Esophagus muscularis mucosa (tissue), 4 donors: ENCODE data around the gene MED25. TPM values are rescaled to one million over a fixed set of nuclear protein-coding genes. Genes with fewer than 3 reads are reported as not detected.

Source experiments
- DNase-seq: peaks from one replicate; pipeline ENCODE4 v3.0.0-alpha.2; 2017; ENCODE audit errors: extremely low spot score
- H3K27ac ChIP-seq, 4 donors: fragments of 200-600 bp; sonication (generic); replicated peaks in 1 of 4; 1 replicate in 3 of 4; 2 replicates in 1 of 4; pipeline ENCODE4 v1.5.1; 2016 to 2019; ENCODE audit warnings: mild to moderate bottlenecking in 1 of 4
- H3K27me3 ChIP-seq, 4 donors: fragments of 200-600 bp; sonication (generic); one replicate each; pipeline versions ENCODE4 v1.5.1 to v1.6.0; 2016 to 2019
- H3K36me3 ChIP-seq, 4 donors: fragments of 200-600 bp; sonication (generic); one replicate each; pipeline ENCODE4 v1.5.1; 2016 to 2019
- H3K4me1 ChIP-seq, 4 donors: fragments of 200-600 bp; sonication (generic); one replicate each; pipeline ENCODE4 v1.5.1; 2016 to 2019
- H3K4me3 ChIP-seq, 4 donors: fragments of 200-600 bp; sonication (generic); 1 replicate in 2 of 4; 2 replicates in 2 of 4; pipeline ENCODE4 v1.5.1; 2016 to 2019; ENCODE audit warnings: mild to moderate bottlenecking in 4 of 4, moderate library complexity in 1 of 4
- H3K9me3 ChIP-seq, 4 donors: fragments of 200-600 bp; sonication (generic); 1 replicate in 3 of 4; 2 replicates in 1 of 4; pipeline ENCODE4 v1.5.1; 2016 to 2019
- CTCF ChIP-seq, 3 experiments: fragments of 200-600 bp in 2 of 3; fragments of 450-650 bp in 1 of 3; sonication (generic) in 2 of 3; IDR thresholded peaks; one replicate each; pipeline ENCODE4 v1.5.1; 2017 to 2019; ENCODE audit warnings: antibody characterized with exemption in 3 of 3, mild to moderate bottlenecking in 2 of 3, moderate library complexity in 1 of 3
- EP300 ChIP-seq: sonication (generic); formaldehyde crosslinking; IDR thresholded peaks from one replicate; pipeline ENCODE4 v1.6.1; 2017; ENCODE audit warnings: antibody characterized with exemption
- POLR2A ChIP-seq: fragments of 450-650 bp; IDR thresholded peaks from one replicate; pipeline ENCODE4 v1.6.1; 2017; ENCODE audit warnings: antibody characterized with exemption, moderate library complexity, mild to moderate bottlenecking, low read depth
- POLR2AphosphoS5 ChIP-seq, 2 donors: sonication (generic); formaldehyde crosslinking; IDR thresholded peaks; one replicate each; pipeline ENCODE4 v1.6.1; 2017; ENCODE audit warnings: antibody characterized with exemption in 2 of 2
- WGBS: methylation state at CpG from one replicate; pipeline ENCODE4 v1.1.5; 2018; 5-methylcytosine and 5-hydroxymethylcytosine counted together
- intact Hi-C: fragments of 100-400 bp; cut with DNase I; formaldehyde crosslinking; loops from one replicate; pipeline ENCODE4 v1.15.1; 2023
- total RNA-seq, 4 donors: library from RNA; depleted of rRNA; stranded (reverse); fragments of >200 nt; gene quantifications; one replicate each; pipeline versions ENCODE4 v1.1.0 to v1.2.1, GENCODE V29; 2016

The MED25 gene
- total RNA-seq, 4 donors from 2014 or later, result 22.5 to 36.0 (median 34.1) TPM

GRCh38 chr19:49839713-49840112 is 21.6 kb downstream of the MED25 start:
- intact Hi-C loops, result no loop called here
- peaks cover 20 to 57% (median 55%) of the 10 kb centered on the region in 4 donors for H3K36me3 ChIP-seq
- H3K4me1 ChIP-seq, result no peaks in the 10 kb centered on the region
- H3K4me3 ChIP-seq, result no peak overlapping the region
- TF ChIP-seq EP300 (no peak), CTCF (IDR thresholded peaks at IDR 0.05) (no peak), POLR2AphosphoS5 (IDR thresholded peaks at IDR 0.05) (no peak), POLR2A (no peak)
- no peaks in the 10 kb centered on the region for H3K27me3 ChIP-seq
- H3K27ac ChIP-seq, result no peak overlapping the region
- WGBS, result 88% methylated on average over 11 of the region's 11 CpGs
- DNase-seq, result no peak
- H3K9me3 ChIP-seq, result no peaks in the 10 kb centered on the region

- no peaks in the 10 kb centered on the region for H3K9me3 ChIP-seq
- no peak overlapping the region for H3K27ac ChIP-seq
- no peaks in the 10 kb centered on the region for H3K4me1 ChIP-seq
- no peak overlapping the region for H3K4me3 ChIP-seq
- intact Hi-C loops, result no loop called here
- peaks cover 14 to 51% (median 49%) of the 10 kb centered on the region in 4 donors for H3K36me3 ChIP-seq
- no peak for DNase-seq
- no peaks in the 10 kb centered on the region for H3K27me3 ChIP-seq
- WGBS, result 87% methylated on average over 11 of the region's 11 CpGs
- TF ChIP-seq POLR2AphosphoS5 (IDR thresholded peaks at IDR 0.05) (no peak), CTCF (IDR thresholded peaks at IDR 0.05) (no peak), EP300 (no peak), POLR2A (no peak)
Observed at GRCh38 chr19:49840321-49840720, 22.2 kb downstream of the MED25 start.

- peaks cover 10 to 46% (median 44%) of the 10 kb centered on the region in 4 donors for H3K36me3 ChIP-seq
- no peak for TF ChIP-seq POLR2AphosphoS5 (IDR thresholded peaks at IDR 0.05)
- DNase-seq, result no peak
- H3K9me3 ChIP-seq, result no peaks in the 10 kb centered on the region
- no peak overlapping the region for H3K27ac ChIP-seq
- 91% methylated on average over 17 of the region's 17 CpGs for WGBS
- H3K27me3 ChIP-seq, result no peaks in the 10 kb centered on the region
- intact Hi-C loops, result no loop called here
- no peak overlapping the region for H3K4me3 ChIP-seq
- H3K4me1 ChIP-seq, result no peaks in the 10 kb centered on the region
Observed at GRCh38 chr19:49840736-49841249, 22.7 kb downstream of the MED25 start.

GRCh38 chr19:49843265-49843664 is 25.2 kb downstream of the MED25 start:
- TF ChIP-seq CTCF (IDR thresholded peaks at IDR 0.05) (no peak), POLR2A (no peak), EP300 (no peak), POLR2AphosphoS5 (IDR thresholded peaks at IDR 0.05) (no peak)
- no peaks in the 10 kb centered on the region for H3K27me3 ChIP-seq
- H3K4me1 ChIP-seq, result no peaks in the 10 kb centered on the region
- peaks cover 0 to 22% (median 19%) of the 10 kb centered on the region in 4 donors for H3K36me3 ChIP-seq
- no peak overlapping the region for H3K27ac ChIP-seq
- no peak for DNase-seq
- intact Hi-C loops, result no loop called here
- H3K9me3 ChIP-seq, result no peaks in the 10 kb centered on the region
- H3K4me3 ChIP-seq, result no peak overlapping the region
- WGBS, result 84% methylated on average over 2 of the region's 3 CpGs

- intact Hi-C loops, result no loop called here
- Histone ChIP-seq H3K9me3 (no peaks in the 10 kb centered on the region), H3K36me3 (peaks cover 0 to 10% (median 8%) of the 10 kb centered on the region in 4 donors), H3K4me3 (no peak overlapping the region), H3K27me3 (no peaks in the 10 kb centered on the region), H3K4me1 (peaks cover 0 to under 1% (median 0%) of the 10 kb centered on the region in 4 donors), H3K27ac (no peak overlapping the region)
- 81% methylated on average over 18 of the region's 18 CpGs for WGBS
- DNase-seq, result no peak
- TF ChIP-seq POLR2A (no peak), CTCF (IDR thresholded peaks at IDR 0.05) (no peak), POLR2AphosphoS5 (IDR thresholded peaks at IDR 0.05) (no peak), EP300 (no peak)
Observed at GRCh38 chr19:49844138-49845095, 26.3 kb downstream of the MED25 start.
